Breast epithelium (tissue), 4 donors: ENCODE results near the gene FTCD. TPM values are rescaled to one million over a fixed set of nuclear protein-coding genes. Genes with fewer than 3 reads are reported as not detected.
A peak's percentile ranks its signal among the peaks of the same experiment; 100 is the strongest.
"Not testable (repeated sequence)": the region's sequence is repeated elsewhere in the genome, so short reads cannot be mapped to it uniquely, and the experiment has no call there.

ENCODE experiments used
- DNase-seq, 2 donors: peaks; one replicate each; pipeline ENCODE4 v3.0.0-alpha.2; 2019; ENCODE audit warnings: low spot score in 2 of 2
- H3K27ac ChIP-seq, 2 donors: fragments of 200-600 bp; sonication (generic) in 1 of 2; one replicate each; pipeline ENCODE4 v1.5.1; 2016 to 2019; ENCODE audit warnings: mild to moderate bottlenecking in 1 of 2
- H3K27me3 ChIP-seq, 2 donors: fragments of 200-600 bp; sonication (generic) in 1 of 2; one replicate each; pipeline versions ENCODE4 v1.5.1 to v1.6.0; 2017 to 2019; ENCODE audit warnings: control low read depth in 1 of 2, mild to moderate bottlenecking in 1 of 2
- H3K36me3 ChIP-seq: fragments of 200-600 bp; one replicate; pipeline ENCODE4 v1.5.1; 2019
- H3K4me1 ChIP-seq, 2 donors: fragments of 200-600 bp; sonication (generic); one replicate each; pipeline ENCODE4 v1.5.1; 2016 to 2019; ENCODE audit warnings: control low read depth in 1 of 2
- H3K4me3 ChIP-seq, 3 donors: fragments of 200-600 bp; sonication (generic); 1 replicate in 2 of 3; 2 replicates in 1 of 3; pipeline ENCODE4 v1.5.1; 2016 to 2019; ENCODE audit warnings: mild to moderate bottlenecking in 3 of 3, moderate library complexity in 2 of 3
- H3K9me3 ChIP-seq, 2 donors: fragments of 200-600 bp; sonication (generic) in 1 of 2; one replicate each; pipeline ENCODE4 v1.5.1; 2016 to 2019; ENCODE audit warnings: control low read depth in 1 of 2
- CTCF ChIP-seq, 3 donors: fragments of 450-650 bp; IDR thresholded peaks; one replicate each; pipeline ENCODE4 v1.5.1; 2016 to 2017; ENCODE audit warnings: antibody characterized with exemption in 3 of 3, mild to moderate bottlenecking in 3 of 3, moderate library complexity in 3 of 3
- POLR2A ChIP-seq: fragments of 450-650 bp; IDR thresholded peaks from one replicate; pipeline ENCODE4 v1.6.1; 2016; ENCODE audit warnings: antibody characterized with exemption, mild to moderate bottlenecking, moderate library complexity
- POLR2AphosphoS5 ChIP-seq, 3 donors: sonication (generic); formaldehyde crosslinking; IDR thresholded peaks; one replicate each; pipeline ENCODE4 v1.6.1; 2017; ENCODE audit warnings: antibody characterized with exemption in 3 of 3
- intact Hi-C: fragments of 100-400 bp; cut with DNase I; formaldehyde crosslinking; loops from one replicate; pipeline ENCODE4 v1.15.1; 2023; ENCODE audit warnings: low total_unique reads
- total RNA-seq, 3 donors: library from RNA; depleted of rRNA; stranded (reverse); fragments of >200 nt; gene quantifications; one replicate each; pipeline ENCODE4 v1.1.0, GENCODE V29; 2016

The FTCD gene
- total RNA-seq, 3 donors from 2014 or later, result 0.59 TPM; not detected in 2

- no peak for TF ChIP-seq POLR2A
- no peak for TF ChIP-seq CTCF (IDR thresholded peaks at IDR 0.05)
- Histone ChIP-seq H3K4me3 (no peak overlapping the region), H3K27ac (peak overlapping the region in 1 of 2 donors; percentile 58), H3K27me3 (no peaks in the 10 kb centered on the region), H3K9me3 (peaks cover 6 to 7% of the 10 kb centered on the region in 2 donors), H3K4me1 (no peaks in the 10 kb centered on the region), H3K36me3 (no peaks in the 10 kb centered on the region)
- DNase-seq, result peak; percentile 5 to 24
- intact Hi-C loops, result no loop called here
Observed at GRCh38 chr21:46111193-46111571, 44.2 kb downstream of the FTCD start.

- intact Hi-C loops, result loop anchor here (1.0 kb wide), 1 partner anchor 25 kb away; no protein-coding TSS in a partner anchor
- H3K36me3 ChIP-seq, result no peaks in the 10 kb centered on the region
- H3K4me3 ChIP-seq, result peak overlapping the region in 1 of 3 donors; percentile 19
Observed at GRCh38 chr21:46110499-46111192, 44.7 kb downstream of the FTCD start.

GRCh38 chr21:46109313-46110221, 45.8 kb downstream of the FTCD start:
- Histone ChIP-seq H3K4me1 (no peaks in the 10 kb centered on the region), H3K27ac (no peak overlapping the region), H3K9me3 (peaks cover under 1 to 6% of the 10 kb centered on the region in 2 donors), H3K36me3 (no peaks in the 10 kb centered on the region), H3K27me3 (no peaks in the 10 kb centered on the region), H3K4me3 (no peak overlapping the region)
- TF ChIP-seq POLR2A, result no peak
- no peak for TF ChIP-seq CTCF (IDR thresholded peaks at IDR 0.05)
- no peak for TF ChIP-seq POLR2AphosphoS5 (IDR thresholded peaks at IDR 0.05)
- intact Hi-C loops, result loop anchor here (1.0 kb wide), 1 partner anchor 26 kb away; no protein-coding TSS in a partner anchor
- peak; percentile 10 to 38 for DNase-seq

More at GRCh38 chr21:46110499-46111192, 44.7 kb downstream of the FTCD start:
- no peak for TF ChIP-seq POLR2AphosphoS5 (IDR thresholded peaks at IDR 0.05)
- Histone ChIP-seq H3K27ac (peak overlapping the region in 1 of 2 donors; percentile 58), H3K27me3 (no peaks in the 10 kb centered on the region), H3K4me1 (no peaks in the 10 kb centered on the region), H3K9me3 (peaks cover 6 to 7% of the 10 kb centered on the region in 2 donors)
- peak; percentile 32 to 51 for DNase-seq

GRCh38 chr21:46108827-46109312, 46.5 kb downstream of the FTCD start:
- no peak overlapping the region for H3K27ac ChIP-seq
- H3K4me3 ChIP-seq, result no peak overlapping the region
- peak; percentile 6 to 10 for DNase-seq
- intact Hi-C loops, result no loop called here
- peaks cover 0 to 12% of the 10 kb centered on the region in 2 donors for H3K9me3 ChIP-seq
- H3K4me1 ChIP-seq, result no peaks in the 10 kb centered on the region
- TF ChIP-seq POLR2A (no peak), CTCF (IDR thresholded peaks at IDR 0.05) (no peak), POLR2AphosphoS5 (IDR thresholded peaks at IDR 0.05) (no peak)
- no peaks in the 10 kb centered on the region for H3K27me3 ChIP-seq
- no peaks in the 10 kb centered on the region for H3K36me3 ChIP-seq

GRCh38 chr21:46107376-46107775, 48.0 kb downstream of the FTCD start:
- intact Hi-C loops, H3K27ac ChIP-seq, H3K36me3 ChIP-seq: not testable (repeated sequence)

More at GRCh38 chr21:46107376-46107775, 48.0 kb downstream of the FTCD start:
- H3K27me3 ChIP-seq, H3K4me1 ChIP-seq, H3K4me3 ChIP-seq, DNase-seq: not testable (repeated sequence)
- H3K9me3 ChIP-seq, result peaks cover 2 to 14% of the 10 kb centered on the region in 2 donors
